Spleen (tissue), 7 donors: Measurements from ENCODE around the gene DNAH14.

Experiments used
- POLR2A ChIP-seq, 3 donors: fragments of 450-650 bp; IDR thresholded peaks; one replicate each; pipeline ENCODE4 v1.5.1; 2017; ENCODE audit warnings: antibody characterized with exemption in 3 of 3, mild to moderate bottlenecking in 1 of 3
- POLR2AphosphoS5 ChIP-seq, 3 donors: sonication (generic); formaldehyde crosslinking; IDR thresholded peaks; one replicate each; pipeline ENCODE4 v1.5.1; 2017; ENCODE audit warnings: antibody characterized with exemption in 3 of 3
- TF ChIP-seq, protein P1 (sequence below), 11 experiments: fragments of 200-600 bp in 7 of 11; fragments of 450-650 bp in 4 of 11; sonication (generic) in 4 of 11; IDR thresholded peaks in 8 of 11; conservative IDR thresholded peaks in 3 of 11; 1 replicate in 7 of 11; 2 replicates in 4 of 11; pipeline versions ENCODE4 v1.4.0 to v1.8.0; 2016 to 2021; ENCODE audit warnings: antibody characterized with exemption in 11 of 11, inconsistent platforms in 4 of 11, mild to moderate bottlenecking in 1 of 11
- donor health status: DM: no; HTN: no; CAD: no; lungs with moderate emphysema.
- donor health status: DM: no; HTN: no; CAD: no.
- donor health status: DM: no; HTN: no; CAD: no.

DNA sequence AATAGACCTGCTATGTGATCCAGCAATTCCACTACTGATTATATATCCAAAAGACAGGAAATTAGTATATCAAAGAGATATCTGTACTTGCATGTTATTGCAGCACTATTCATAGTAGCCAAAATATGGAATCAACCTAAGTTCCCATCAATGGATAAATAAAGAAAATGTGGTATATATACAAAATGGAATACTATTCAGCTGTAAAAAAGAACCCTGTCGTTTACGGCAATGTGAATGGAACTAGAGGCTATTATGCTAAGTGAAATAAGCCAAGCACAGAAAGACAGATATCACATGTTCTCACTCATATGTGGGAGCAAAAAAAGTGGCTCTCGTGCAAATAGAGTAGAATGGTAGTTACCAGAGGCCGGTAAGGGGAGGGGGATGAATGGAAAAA is 9.2 kb downstream of the DNAH14 start:
- no peak for TF ChIP-seq POLR2A (IDR thresholded peaks at IDR 0.05)
- TF ChIP-seq, protein P1, sequence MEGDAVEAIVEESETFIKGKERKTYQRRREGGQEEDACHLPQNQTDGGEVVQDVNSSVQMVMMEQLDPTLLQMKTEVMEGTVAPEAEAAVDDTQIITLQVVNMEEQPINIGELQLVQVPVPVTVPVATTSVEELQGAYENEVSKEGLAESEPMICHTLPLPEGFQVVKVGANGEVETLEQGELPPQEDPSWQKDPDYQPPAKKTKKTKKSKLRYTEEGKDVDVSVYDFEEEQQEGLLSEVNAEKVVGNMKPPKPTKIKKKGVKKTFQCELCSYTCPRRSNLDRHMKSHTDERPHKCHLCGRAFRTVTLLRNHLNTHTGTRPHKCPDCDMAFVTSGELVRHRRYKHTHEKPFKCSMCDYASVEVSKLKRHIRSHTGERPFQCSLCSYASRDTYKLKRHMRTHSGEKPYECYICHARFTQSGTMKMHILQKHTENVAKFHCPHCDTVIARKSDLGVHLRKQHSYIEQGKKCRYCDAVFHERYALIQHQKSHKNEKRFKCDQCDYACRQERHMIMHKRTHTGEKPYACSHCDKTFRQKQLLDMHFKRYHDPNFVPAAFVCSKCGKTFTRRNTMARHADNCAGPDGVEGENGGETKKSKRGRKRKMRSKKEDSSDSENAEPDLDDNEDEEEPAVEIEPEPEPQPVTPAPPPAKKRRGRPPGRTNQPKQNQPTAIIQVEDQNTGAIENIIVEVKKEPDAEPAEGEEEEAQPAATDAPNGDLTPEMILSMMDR (IDR thresholded peaks at IDR 0.05 in 8 of 11, conservative IDR thresholded peaks at IDR 0.05 in 3 of 11): no peak
- TF ChIP-seq POLR2AphosphoS5 (IDR thresholded peaks at IDR 0.05): no peak
